MCF 10A (cell line): Measurements from ENCODE around the gene ADARB1. TPM values are rescaled to one million over a fixed set of nuclear protein-coding genes. Genes with fewer than 3 reads are reported as not detected.

Experiments used
- BruUV-seq: library from RNA; stranded (reverse); fragments of 400-500 nt; replicated peaks from 2 replicates; lab custom pipeline; 2021; lab: Mats Ljungman, UMichigan
- CTCF ChIA-PET: fragments of 300-600 bp; sonication (Branson Sonifier 250); formaldehyde crosslinking; extraction: SDS; loops from one replicate; lab custom pipeline; 2021; ENCODE audit warnings: antibody characterized with exemption, inconsistent platforms; lab: Yijun Ruan, JAX
- POLR2A ChIA-PET: fragments of 300-600, 350-650 bp; sonication (Branson Sonifier 250); formaldehyde crosslinking; extraction: SDS; loops from one replicate; lab custom pipeline; 2020; ENCODE audit warnings: antibody characterized with exemption, inconsistent platforms; lab: Yijun Ruan, JAX
- DNase-seq: peaks from one replicate; pipeline ENCODE4 v3.0.0-alpha.2; 2018; ENCODE audit not compliant: unreplicated experiment
- H3K27ac Mint-ChIP-seq: one replicate; pipeline ENCODE4 v1.8.0; 2022; ENCODE audit warnings: mild to moderate bottlenecking, low read depth, mixed read lengths; ENCODE audit not compliant: unreplicated experiment
- H3K27me3 Mint-ChIP-seq: one replicate; pipeline ENCODE4 v1.8.0; 2022; ENCODE audit warnings: mixed read lengths; ENCODE audit not compliant: insufficient read depth, unreplicated experiment
- H3K36me3 Mint-ChIP-seq: one replicate; pipeline ENCODE4 v1.8.0; 2022; ENCODE audit warnings: mild to moderate bottlenecking, moderate library complexity, mixed read lengths; ENCODE audit not compliant: insufficient read depth, unreplicated experiment
- H3K4me1 Mint-ChIP-seq: one replicate; pipeline ENCODE4 v1.8.0; 2022; ENCODE audit warnings: mixed read lengths; ENCODE audit not compliant: insufficient read depth, unreplicated experiment
- H3K4me3 Mint-ChIP-seq: one replicate; pipeline ENCODE4 v1.8.0; 2022; ENCODE audit warnings: mild to moderate bottlenecking, moderate library complexity, mixed read lengths; ENCODE audit not compliant: unreplicated experiment
- H3K9me3 Mint-ChIP-seq: one replicate; pipeline ENCODE4 v1.8.0; 2022; ENCODE audit warnings: mixed read lengths; ENCODE audit not compliant: unreplicated experiment
- CTCF ChIP-seq: fragments of 200-600 bp; IDR thresholded peaks from one replicate; pipeline ENCODE4 v1.8.0; 2022; ENCODE audit warnings: antibody characterized with exemption, mild to moderate bottlenecking; ENCODE audit not compliant: unreplicated experiment
- intact Hi-C: fragments of 100-400 bp; cut with micrococcal nuclease; formaldehyde crosslinking; loops from 2 replicates; pipeline ENCODE4 v1.14.1; 2022
- total RNA-seq: library from RNA; stranded (reverse); gene quantifications from 2 replicates; pipeline ENCODE4 v1.2.3, GENCODE V29; 2022

ADARB1 gene
- total RNA-seq, 1 experiment from 2014 or later, result 19.4 TPM

- no peak for DNase-seq
- H3K27me3 Mint-ChIP-seq, result no peaks in the 10 kb centered on the region
- CTCF ChIA-PET, result interaction anchor here (0.7 to 5.0 kb wide), 5 partner anchors 14 to 1920 kb away, joined by 3 to 27 read pairs (median 4); no protein-coding TSS in a partner anchor
- no peaks in the 10 kb centered on the region for H3K36me3 Mint-ChIP-seq
- POLR2A ChIA-PET, result interaction anchor here (0.6 to 1.1 kb wide), 3 partner anchors 12 to 246 kb away, joined by 3 to 4 read pairs (median 3); no protein-coding TSS in a partner anchor
- intact Hi-C loops, result no loop called here
- no peaks in the 10 kb centered on the region for H3K4me1 Mint-ChIP-seq
- BruUV-seq, result no TSS peak
- H3K9me3 Mint-ChIP-seq, result no peaks in the 10 kb centered on the region
- no peak overlapping the region for H3K4me3 Mint-ChIP-seq
- no peak overlapping the region for H3K27ac Mint-ChIP-seq
- no peak for TF ChIP-seq CTCF
Measured at GRCh38 chr21:45114475-45114874, 40.1 kb downstream of the ADARB1 start.

- Mint-ChIP-seq H3K4me1 (no peaks in the 10 kb centered on the region), H3K4me3 (no peak overlapping the region), H3K27me3 (no peaks in the 10 kb centered on the region), H3K27ac (no peak overlapping the region), H3K36me3 (no peaks in the 10 kb centered on the region), H3K9me3 (no peaks in the 10 kb centered on the region)
- TF ChIP-seq CTCF, result no peak
- intact Hi-C loops, result no loop called here
- no TSS peak for BruUV-seq
- DNase-seq, result no peak
- ChIA-PET POLR2A (interaction anchor here (0.7 to 1.5 kb wide), 4 partner anchors 13 to 311 kb away, joined by 3 to 4 read pairs (median 4); no protein-coding TSS in a partner anchor), CTCF (interaction anchor here (0.6 to 5.0 kb wide), 5 partner anchors 13 to 165 kb away, joined by 3 to 27 read pairs (median 4); no protein-coding TSS in a partner anchor)
Measured at GRCh38 chr21:45115141-45115540, 40.8 kb downstream of the ADARB1 start.

GRCh38 chr21:45116066-45116465 lies 41.7 kb downstream of the ADARB1 start:
- no TSS peak for BruUV-seq

More at GRCh38 chr21:45116066-45116465, 41.7 kb downstream of the ADARB1 start:
- no peak for TF ChIP-seq CTCF
- no peaks in the 10 kb centered on the region for H3K4me1 Mint-ChIP-seq
- H3K27me3 Mint-ChIP-seq, result no peaks in the 10 kb centered on the region
- intact Hi-C loops, result no loop called here
- POLR2A ChIA-PET, result interaction anchor here (1.5 kb wide), 1 partner anchor 14 kb away, joined by 4 read pairs; no protein-coding TSS in a partner anchor
- CTCF ChIA-PET, result interaction anchor here (0.7 to 5.0 kb wide), 3 partner anchors 12 to 207 kb away, joined by 3 to 27 read pairs (median 7); no protein-coding TSS in a partner anchor
- no peak for DNase-seq
- no peak overlapping the region for H3K27ac Mint-ChIP-seq
- H3K36me3 Mint-ChIP-seq, result no peaks in the 10 kb centered on the region
- no peaks in the 10 kb centered on the region for H3K9me3 Mint-ChIP-seq
- no peak overlapping the region for H3K4me3 Mint-ChIP-seq
